ENCODE measurements around the gene KCTD5. TPM values are rescaled to one million over a fixed set of nuclear protein-coding genes. Genes with fewer than 3 reads are reported as not detected.

KCTD5 gene
- total RNA-seq, 2 donors from 2014 or later: 42.2 to 79.1 TPM

DNA sequence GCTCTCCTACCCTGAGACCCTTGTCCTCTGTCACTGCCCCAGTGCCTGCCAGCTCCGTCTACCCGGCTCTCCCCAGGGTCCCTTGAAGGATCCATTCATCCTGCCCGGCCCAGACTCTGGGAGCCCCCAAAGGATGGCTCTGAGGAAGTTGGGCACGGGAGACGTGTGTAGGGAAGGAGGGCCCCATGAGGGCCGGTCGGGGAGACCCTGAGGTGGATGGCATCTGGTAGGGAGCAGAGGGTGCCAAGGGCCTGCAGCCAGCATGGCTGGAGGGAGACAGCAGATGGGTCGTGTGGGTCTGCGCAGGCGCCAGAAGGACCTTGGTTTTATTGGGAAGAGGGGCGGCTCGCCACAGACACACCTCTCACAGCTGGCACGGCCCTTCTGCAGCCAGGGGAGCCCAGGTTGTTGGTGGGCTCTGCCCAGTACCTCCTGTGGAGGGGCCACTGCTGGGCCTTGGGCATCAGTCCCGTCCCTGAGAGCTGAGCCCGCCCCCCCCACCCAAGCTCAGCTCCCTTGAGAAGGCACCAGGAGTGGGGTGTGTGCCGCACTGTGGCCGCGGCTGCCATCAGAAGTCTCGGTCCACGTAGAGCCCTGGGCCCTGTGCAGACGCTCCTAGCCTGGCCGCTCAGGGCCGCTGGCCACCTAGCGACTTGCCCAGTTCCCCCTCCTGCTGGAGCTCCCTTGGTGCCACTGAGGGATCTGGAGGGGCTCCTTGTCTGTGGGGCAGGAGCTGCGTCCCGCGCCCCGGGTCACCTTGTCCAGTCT is 16.0 kb downstream of the KCTD5 start:
- Mint-ChIP-seq H3K36me3 (ENCODE audit: low read depth) (peaks cover 71% of the 10 kb centered on the region), H3K4me3 (no peak overlapping the region), H3K4me1 (peaks cover 9% of the 10 kb centered on the region), H3K27ac (no peak overlapping the region), H3K27me3 (no peaks in the 10 kb centered on the region), H3K9me3 (no peaks in the 10 kb centered on the region)
- ATAC-seq (replicated peaks): no peak

DNA sequence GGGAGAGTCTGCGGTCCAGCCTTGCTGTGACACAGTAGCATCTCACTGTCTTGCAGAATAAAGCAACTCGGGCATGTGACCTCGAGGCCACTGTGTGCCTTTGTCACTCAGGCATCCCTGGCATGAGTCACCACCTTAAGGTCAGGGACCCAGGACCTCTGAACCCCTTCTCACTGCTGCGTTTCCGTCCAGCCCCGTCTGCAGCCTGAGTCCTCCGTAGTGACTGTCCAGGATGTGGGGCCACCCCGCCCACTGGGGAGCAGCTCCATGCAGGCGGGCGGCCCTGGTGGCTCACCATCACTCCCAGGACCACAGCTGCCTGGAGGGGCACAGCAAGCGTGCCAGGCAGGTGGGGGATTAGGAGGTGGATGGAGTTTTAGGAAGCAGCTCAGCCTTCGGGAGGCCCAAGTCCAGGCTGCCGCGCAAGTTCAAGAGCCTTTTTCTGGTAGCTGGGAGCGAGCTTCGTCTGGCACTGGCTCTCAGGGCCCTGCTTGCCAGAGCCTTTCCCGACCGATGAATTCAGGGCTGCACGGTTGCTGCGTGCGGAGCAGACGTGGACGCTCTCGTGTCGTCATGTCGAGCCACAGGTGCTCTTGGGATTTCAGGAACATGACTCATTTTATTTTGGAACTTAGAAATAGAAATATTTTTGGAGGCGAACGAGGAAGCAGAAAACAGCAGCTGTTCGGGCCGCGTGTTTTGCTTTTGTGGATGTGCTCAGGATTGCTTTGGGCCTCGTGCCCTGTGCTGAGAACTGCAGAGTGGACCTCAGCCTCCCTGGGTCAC is 16.8 kb downstream of the KCTD5 start:
- Mint-ChIP-seq H3K4me1 (peaks cover 5% of the 10 kb centered on the region), H3K9me3 (no peaks in the 10 kb centered on the region), H3K4me3 (no peak overlapping the region), H3K27me3 (no peaks in the 10 kb centered on the region), H3K27ac (no peak overlapping the region), H3K36me3 (ENCODE audit: low read depth) (peaks cover 73% of the 10 kb centered on the region)
- no peak for ATAC-seq (replicated peaks)

DNA sequence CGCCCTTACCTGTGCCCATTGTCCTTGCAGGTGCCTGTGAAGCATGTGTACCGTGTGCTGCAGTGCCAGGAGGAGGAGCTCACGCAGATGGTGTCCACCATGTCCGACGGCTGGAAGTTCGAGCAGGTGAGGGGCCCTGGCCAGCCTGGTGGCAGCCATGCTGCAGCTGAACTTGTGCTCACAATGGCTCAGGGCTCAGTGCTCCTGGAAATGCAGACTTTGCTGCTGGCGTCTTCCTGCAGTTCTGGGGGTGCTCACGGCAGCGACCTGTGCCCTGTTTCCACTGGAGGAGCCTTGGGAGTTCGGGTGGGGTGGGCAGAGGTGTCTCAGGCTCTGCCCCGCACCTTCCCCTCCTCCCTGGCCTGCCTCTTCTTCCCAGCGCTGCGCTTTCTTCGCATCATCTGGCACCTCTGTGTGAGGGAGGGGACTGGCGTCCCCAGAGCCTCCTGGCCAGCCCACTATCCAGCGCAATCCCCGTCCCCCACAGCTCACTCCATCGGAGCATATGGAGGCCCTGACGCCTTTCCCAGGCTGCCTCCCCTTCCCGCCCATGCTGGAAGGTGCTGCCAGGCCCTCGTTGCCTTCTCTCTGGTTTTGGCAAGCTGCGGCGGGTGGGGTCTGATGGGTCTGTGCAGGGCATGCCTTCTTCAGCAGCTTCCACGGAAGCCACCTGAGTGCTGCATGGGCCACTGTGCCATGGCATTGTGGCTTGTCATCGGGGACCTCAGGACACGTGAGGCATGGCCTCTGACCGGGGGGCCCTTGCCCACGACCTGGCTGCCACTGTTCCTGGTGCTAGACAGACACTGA is 17.7 kb downstream of the KCTD5 start:
- Mint-ChIP-seq H3K4me1 (peaks cover 5% of the 10 kb centered on the region), H3K27me3 (no peaks in the 10 kb centered on the region)
- ATAC-seq (replicated peaks): no peak

DNA sequence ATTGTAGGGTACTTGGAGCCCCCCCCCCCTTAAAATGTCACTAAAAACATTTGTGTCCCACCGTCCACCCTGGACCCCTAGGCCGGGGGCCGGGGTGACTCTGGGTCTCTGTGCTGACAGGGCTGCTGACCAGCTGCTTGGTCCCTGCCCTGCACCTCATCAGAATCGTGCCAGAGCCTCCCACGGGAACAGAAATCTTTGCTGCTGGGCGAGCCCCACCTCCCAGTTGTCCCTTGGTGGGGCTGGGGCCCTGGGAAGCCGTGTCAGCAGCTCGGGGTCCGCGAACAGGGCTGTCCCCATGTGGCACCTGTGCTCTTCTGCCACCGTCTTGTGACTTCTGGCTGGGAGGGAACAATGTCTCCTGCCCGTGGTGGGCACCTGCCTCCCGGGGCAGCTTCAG is 18.5 kb downstream of the KCTD5 start:
- peaks cover 85% of the 10 kb centered on the region for H3K36me3 Mint-ChIP-seq (ENCODE audit: low read depth)
- no peak for ATAC-seq (replicated peaks)
- no peaks in the 10 kb centered on the region for H3K9me3 Mint-ChIP-seq

More for the DNA sequence above, 17.7 kb downstream of the KCTD5 start:
- H3K4me3 Mint-ChIP-seq: no peak overlapping the region
- no peak overlapping the region for H3K27ac Mint-ChIP-seq
- H3K36me3 Mint-ChIP-seq (ENCODE audit: low read depth): peaks cover 79% of the 10 kb centered on the region
- H3K9me3 Mint-ChIP-seq: no peaks in the 10 kb centered on the region

DNA sequence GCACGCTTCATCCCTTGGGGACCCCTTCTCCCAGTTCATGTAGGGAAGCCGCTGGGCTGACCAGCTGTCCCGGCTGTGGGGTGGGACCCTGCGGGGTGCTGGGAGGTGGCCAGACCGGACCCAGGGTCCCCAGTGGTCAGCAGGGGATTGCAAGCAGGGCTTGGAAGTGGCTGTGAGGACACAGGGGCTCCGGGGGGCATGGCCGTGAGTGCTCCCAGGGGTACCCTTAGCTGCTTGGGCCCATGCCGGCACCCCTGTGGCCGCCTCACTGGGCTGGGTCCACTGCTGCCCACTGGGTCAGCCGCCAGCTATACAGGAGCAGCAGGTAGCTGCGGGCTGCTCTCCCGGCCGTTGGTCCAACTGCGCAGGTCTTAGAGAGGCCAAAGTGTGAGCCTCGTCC is 18.9 kb downstream of the KCTD5 start:
- peaks cover 90% of the 10 kb centered on the region for H3K36me3 Mint-ChIP-seq (ENCODE audit: low read depth)
- no peaks in the 10 kb centered on the region for H3K27me3 Mint-ChIP-seq
- H3K9me3 Mint-ChIP-seq: no peaks in the 10 kb centered on the region
- no peak overlapping the region for H3K27ac Mint-ChIP-seq
- no peak for ATAC-seq (replicated peaks)
- H3K4me1 Mint-ChIP-seq: peaks cover 5% of the 10 kb centered on the region
- no peak overlapping the region for H3K4me3 Mint-ChIP-seq

More for the DNA sequence above, 18.5 kb downstream of the KCTD5 start:
- Mint-ChIP-seq H3K27me3 (no peaks in the 10 kb centered on the region), H3K4me3 (no peak overlapping the region), H3K27ac (no peak overlapping the region), H3K4me1 (peaks cover 5% of the 10 kb centered on the region)

DNA sequence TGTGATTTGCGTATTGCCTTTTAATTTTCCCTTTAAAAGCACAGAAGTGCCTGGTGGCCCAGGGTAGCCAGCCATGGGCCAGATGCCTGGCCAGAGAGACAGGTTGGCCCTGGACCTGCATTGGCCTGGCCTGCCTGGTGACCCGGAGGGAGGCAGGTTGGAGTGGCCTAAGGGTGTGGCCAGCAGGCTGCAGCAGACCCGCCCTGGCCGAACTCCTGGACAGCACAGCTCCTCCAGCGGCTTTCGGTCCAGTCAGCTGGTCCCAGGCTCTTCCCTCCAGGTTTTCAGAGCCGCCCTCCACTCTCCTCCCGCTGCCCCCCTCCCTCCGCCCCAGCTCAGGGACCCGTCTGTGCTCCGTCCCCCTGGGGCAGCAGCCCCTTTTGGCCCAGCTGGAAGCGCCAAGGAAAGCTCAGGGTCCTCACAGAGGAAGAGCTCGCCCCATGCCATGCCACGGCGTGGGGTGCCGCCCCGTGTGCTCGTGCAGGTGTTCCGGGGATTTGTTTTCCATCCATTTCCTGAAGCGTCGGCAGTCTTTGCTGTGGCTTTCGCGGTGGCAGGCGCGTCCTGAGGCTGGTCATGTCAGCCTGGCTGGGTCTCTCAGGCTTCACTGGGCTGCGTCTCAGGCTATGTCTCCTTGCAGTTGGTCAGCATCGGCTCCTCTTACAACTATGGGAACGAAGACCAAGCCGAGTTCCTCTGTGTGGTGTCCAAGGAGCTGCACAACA is 19.6 kb downstream of the KCTD5 start:
- Mint-ChIP-seq H3K27ac (no peak overlapping the region), H3K36me3 (ENCODE audit: low read depth) (peaks cover 89% of the 10 kb centered on the region), H3K27me3 (no peaks in the 10 kb centered on the region), H3K9me3 (no peaks in the 10 kb centered on the region), H3K4me1 (peaks cover 3% of the 10 kb centered on the region), H3K4me3 (no peak overlapping the region)
- no peak for ATAC-seq (replicated peaks)

DNA sequence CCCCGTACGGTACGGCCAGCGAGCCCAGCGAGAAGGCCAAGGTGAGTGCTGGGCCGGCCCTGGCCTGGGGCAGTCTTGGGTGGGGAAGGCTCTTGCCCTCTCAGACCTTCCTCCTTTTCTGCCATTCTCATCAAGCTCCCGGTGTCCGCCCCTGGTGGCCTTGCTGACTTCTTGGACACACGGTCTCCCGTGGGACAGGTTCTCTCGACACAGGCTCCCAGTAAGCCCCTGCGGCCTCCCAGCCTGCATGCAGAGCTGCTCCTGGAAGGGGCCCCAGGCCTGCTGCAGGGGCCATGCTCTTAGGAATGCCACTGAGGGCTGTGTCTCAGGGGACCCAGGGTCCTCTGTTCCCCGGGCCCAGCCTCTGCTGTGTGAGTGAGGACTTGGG is 20.1 kb downstream of the KCTD5 start:
- Mint-ChIP-seq H3K36me3 (ENCODE audit: low read depth) (peaks cover 89% of the 10 kb centered on the region), H3K27ac (no peak overlapping the region), H3K9me3 (no peaks in the 10 kb centered on the region), H3K4me3 (no peak overlapping the region), H3K4me1 (no peaks in the 10 kb centered on the region), H3K27me3 (no peaks in the 10 kb centered on the region)
- no peak for ATAC-seq (replicated peaks)

DNA sequence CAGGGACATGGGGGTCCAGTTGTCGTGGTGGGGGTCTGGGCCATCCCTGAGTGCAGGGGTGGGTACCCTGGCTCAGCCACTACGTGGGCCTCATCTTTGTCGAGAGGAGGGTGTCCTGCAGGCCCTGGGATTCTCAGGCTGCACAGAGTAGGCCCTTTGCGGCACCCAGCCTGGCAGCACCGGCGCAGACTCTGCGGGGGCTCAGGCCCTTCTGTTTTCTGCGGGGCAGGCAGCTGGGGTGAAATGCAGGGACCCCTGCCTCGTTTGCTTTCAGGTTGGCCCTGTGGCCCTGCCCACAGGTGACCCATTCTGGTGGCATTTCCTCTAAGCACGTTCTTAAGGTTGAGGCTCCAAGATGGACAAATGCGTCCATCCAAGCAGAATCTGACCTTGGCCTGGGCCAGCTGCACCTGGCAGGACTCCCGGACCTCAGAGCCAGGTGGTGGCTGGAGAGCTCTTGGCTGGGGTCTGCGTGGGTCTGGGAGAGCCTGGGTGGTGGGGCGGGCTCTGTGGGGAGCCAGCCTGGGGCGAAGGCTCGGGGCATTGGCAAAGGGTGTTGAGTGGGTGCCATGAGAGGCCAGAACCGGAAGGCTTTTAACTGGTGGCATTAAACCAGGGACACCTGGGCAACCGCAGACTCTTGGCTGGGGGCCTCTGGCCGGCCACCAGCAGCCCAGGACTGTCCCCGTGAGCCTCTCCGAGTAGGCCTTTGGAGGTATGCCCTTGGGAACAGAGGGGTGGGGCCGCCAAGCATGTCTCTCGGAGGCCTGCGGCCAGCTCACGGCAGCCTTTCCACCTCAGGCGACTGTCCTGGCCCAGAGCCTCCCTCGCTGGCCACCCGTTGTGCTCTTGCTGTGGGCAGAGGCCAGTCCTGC is 20.8 kb downstream of the KCTD5 start:
- no peak for ATAC-seq (replicated peaks)
- no peaks in the 10 kb centered on the region for H3K4me1 Mint-ChIP-seq
- no peak overlapping the region for H3K27ac Mint-ChIP-seq
- H3K9me3 Mint-ChIP-seq: no peaks in the 10 kb centered on the region
- H3K27me3 Mint-ChIP-seq: no peaks in the 10 kb centered on the region
- peaks cover 89% of the 10 kb centered on the region for H3K36me3 Mint-ChIP-seq (ENCODE audit: low read depth)
- H3K4me3 Mint-ChIP-seq: no peak overlapping the region

DNA sequence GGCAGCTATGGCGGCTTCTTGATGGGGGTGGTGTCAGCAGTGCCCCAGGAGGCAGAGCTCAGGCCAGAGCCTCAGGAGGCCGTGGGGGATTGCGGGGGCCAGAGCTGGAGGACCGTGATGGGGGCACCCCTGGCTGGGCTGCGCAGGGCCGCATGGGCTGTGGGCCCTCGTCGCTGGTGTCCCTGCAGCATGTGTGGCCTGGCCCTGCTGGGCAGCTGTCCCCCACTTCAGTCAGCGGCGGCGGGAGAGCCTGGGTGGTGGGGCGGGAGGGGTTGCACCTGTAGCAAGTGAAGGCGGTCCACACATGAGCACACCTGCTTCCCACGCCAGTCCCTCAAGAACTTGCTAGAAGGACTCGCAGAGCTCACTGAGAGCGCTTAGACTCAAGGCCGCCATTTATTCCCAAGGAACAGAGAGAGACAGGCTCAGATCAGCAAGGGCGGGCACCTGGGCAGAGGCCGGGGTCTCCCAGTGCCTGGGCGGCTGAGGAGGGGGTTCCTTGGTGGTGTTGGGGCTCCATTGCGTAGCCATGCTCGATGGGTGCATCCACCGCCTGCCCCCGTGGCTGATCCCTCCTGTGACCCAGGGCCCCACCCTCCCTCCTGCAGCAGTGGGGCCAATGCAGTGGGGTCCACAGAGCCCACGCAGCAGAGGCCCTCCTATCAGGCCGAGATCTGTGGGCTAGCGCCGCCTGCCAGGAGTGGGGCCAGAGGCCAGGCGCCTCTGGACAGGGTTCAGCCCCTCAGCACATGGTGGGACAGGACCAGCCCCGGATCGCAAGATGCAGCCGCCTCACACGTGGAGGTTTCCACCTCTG is 22.1 kb downstream of the KCTD5 start:
- H3K27ac Mint-ChIP-seq: no peak overlapping the region
- peaks cover 83% of the 10 kb centered on the region for H3K36me3 Mint-ChIP-seq (ENCODE audit: low read depth)
- H3K9me3 Mint-ChIP-seq: no peaks in the 10 kb centered on the region
- no peaks in the 10 kb centered on the region for H3K27me3 Mint-ChIP-seq
- H3K4me1 Mint-ChIP-seq: no peaks in the 10 kb centered on the region
- H3K4me3 Mint-ChIP-seq: no peak overlapping the region
- no peak for ATAC-seq (replicated peaks)

DNA sequence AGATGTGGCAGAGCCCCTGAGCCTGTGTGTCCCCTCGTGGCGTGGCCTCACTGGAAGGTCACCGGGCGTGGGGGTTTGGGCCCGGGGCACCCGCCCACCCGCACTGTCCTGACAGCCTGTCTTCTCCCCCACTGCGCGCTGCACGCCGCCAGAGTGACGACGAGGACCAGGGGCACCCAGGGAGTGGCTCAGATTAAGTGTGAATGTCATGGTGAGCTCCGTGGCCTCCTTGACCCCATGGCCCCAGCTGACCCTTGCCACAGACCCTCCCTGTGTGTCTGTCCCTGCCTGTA is 22.6 kb downstream of the KCTD5 start:
- H3K9me3 Mint-ChIP-seq: no peaks in the 10 kb centered on the region
- peaks cover 78% of the 10 kb centered on the region for H3K36me3 Mint-ChIP-seq (ENCODE audit: low read depth)
- H3K27me3 Mint-ChIP-seq: no peaks in the 10 kb centered on the region
- H3K4me1 Mint-ChIP-seq: no peaks in the 10 kb centered on the region
- ATAC-seq (replicated peaks): no peak
- no peak overlapping the region for H3K27ac Mint-ChIP-seq
- no peak overlapping the region for H3K4me3 Mint-ChIP-seq

DNA sequence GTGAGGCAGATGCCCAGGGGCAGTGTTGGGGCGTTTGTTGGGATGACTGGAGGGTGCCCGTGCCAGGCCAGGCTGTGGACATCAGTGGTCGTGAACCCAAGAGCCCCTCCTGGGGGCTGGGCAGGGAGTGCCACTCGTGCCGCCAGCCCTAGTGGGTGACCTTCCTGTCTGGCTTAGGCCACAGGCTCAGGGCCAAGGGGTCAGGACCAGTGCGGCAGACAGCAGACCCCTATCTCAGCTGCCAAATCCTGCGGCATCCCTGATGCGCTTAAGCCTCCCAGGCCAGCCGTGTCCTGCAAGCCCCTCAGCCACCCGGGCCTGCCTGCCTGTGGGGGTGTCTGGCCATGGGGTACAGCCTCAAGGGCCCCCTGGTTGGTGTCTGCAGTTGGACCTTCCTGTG is 23.0 kb downstream of the KCTD5 start:
- Mint-ChIP-seq H3K4me1 (no peaks in the 10 kb centered on the region), H3K27ac (no peak overlapping the region), H3K4me3 (no peak overlapping the region), H3K36me3 (ENCODE audit: low read depth) (peaks cover 73% of the 10 kb centered on the region), H3K27me3 (no peaks in the 10 kb centered on the region), H3K9me3 (no peaks in the 10 kb centered on the region)
- no peak for ATAC-seq (replicated peaks)

DNA sequence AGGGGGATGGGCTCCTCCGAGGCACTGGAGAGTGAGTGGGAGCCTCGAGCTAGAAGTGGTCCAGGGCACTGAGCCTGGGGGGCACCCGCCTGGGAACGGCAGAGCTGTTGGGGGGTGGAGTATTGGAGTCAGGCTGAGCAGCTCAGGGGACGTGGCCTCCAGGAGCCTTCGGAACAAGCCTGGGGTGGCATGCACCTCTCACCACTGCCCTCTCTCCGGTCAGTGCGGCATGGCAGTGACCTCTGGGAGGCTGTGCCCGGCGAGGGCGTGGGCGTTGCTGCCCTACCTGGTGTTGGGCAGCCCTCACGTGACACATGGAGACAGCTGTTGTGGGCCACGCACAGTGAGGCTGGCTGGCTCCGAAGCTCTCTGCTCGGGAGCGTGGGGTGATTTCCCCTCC is 23.8 kb downstream of the KCTD5 start:
- ATAC-seq (replicated peaks): no peak
- H3K9me3 Mint-ChIP-seq: no peaks in the 10 kb centered on the region
- no peaks in the 10 kb centered on the region for H3K4me1 Mint-ChIP-seq
- H3K27ac Mint-ChIP-seq: no peak overlapping the region
- H3K4me3 Mint-ChIP-seq: no peak overlapping the region
- H3K36me3 Mint-ChIP-seq (ENCODE audit: low read depth): peaks cover 66% of the 10 kb centered on the region
- no peaks in the 10 kb centered on the region for H3K27me3 Mint-ChIP-seq
